22Rv1 (cell line): ENCODE measurements around the gene ETV1.

Experiments
- CTCF ChIP-seq: fragments of 450-650 bp; IDR thresholded peaks from 2 replicates; pipeline ENCODE4 v1.5.1; 2017; ENCODE audit warnings: mild to moderate bottlenecking
- ZFX ChIP-seq: fragments of 450-650 bp; IDR thresholded peaks from 2 replicates; pipeline ENCODE4 v1.6.1; 2017; ENCODE audit warnings: antibody characterized with exemption, borderline replicate concordance

GRCh38 chr7:13872709-13873108 lies 116.8 kb downstream of the ETV1 start:
- no peak for TF ChIP-seq CTCF
- no peak for TF ChIP-seq ZFX
